Measurements from ENCODE around the gene TWF2. TPM values are rescaled to one million over a fixed set of nuclear protein-coding genes. Genes with fewer than 3 reads are reported as not detected.
A peak's percentile ranks its signal among the peaks of the same experiment; 100 is the strongest.

The TWF2 gene
- total and polyA plus RNA-seq, 2 of the 4 experiments (the other 2 are of a cell fraction) = 111 to 145 TPM

- peaks cover 24% of the 10 kb centered on the region for H3K9me1 ChIP-seq (ENCODE audit: insufficient read depth, low read length)
- ATAC-seq (ENCODE audit: low read depth) (no peak), DNase-seq (no peak)
- POLR2A ChIA-PET (ENCODE audit: unreplicated experiment) = no interaction called here
- no peak overlapping the region for H3K18ac ChIP-seq (ENCODE audit: low read depth, low read length)
- no peak for TF ChIP-seq NFE2L2 (IDR thresholded peaks at IDR 0.05; ENCODE audit: low read depth, low read length)
- TF ChIP-seq RFX5 (IDR thresholded peaks at IDR 0.05; ENCODE audit: low read depth, low read length) = no peak
- TF ChIP-seq USF2 (IDR thresholded peaks at IDR 0.05; ENCODE audit: low read depth, low read length) = no peak
- TF ChIP-seq MAFK (IDR thresholded peaks at IDR 0.05; ENCODE audit: low read depth, low read length) = no peak
- no peak for TF ChIP-seq BHLHE40 (IDR thresholded peaks at IDR 0.05; ENCODE audit: low read depth, low read length)
- TF ChIP-seq RAD21 (IDR thresholded peaks at IDR 0.05; ENCODE audit: low read length) = no peak
- no peak for TF ChIP-seq MAZ (IDR thresholded peaks at IDR 0.05; ENCODE audit: borderline replicate concordance, low read depth, low read length)
- no peak for TF ChIP-seq MXI1 (IDR thresholded peaks at IDR 0.05; ENCODE audit: borderline replicate concordance, low read depth, low read length)
- no peak for TF ChIP-seq ELK1 (IDR thresholded peaks at IDR 0.05; ENCODE audit: borderline replicate concordance, low read depth, low read length)
- TF ChIP-seq POLR2A (IDR thresholded peaks at IDR 0.05; ENCODE audit: low read depth, low read length) = no peak
- TF ChIP-seq SMC3 (IDR thresholded peaks at IDR 0.05; ENCODE audit: low read depth, low read length) = no peak
- TF ChIP-seq CHD1 (IDR thresholded peaks at IDR 0.05; ENCODE audit: low read depth, low read length) = no peak
- no peak for TF ChIP-seq FOS (IDR thresholded peaks at IDR 0.05; ENCODE audit: low read depth, low read length)
- no peak for TF ChIP-seq CEBPB (IDR thresholded peaks at IDR 0.05; ENCODE audit: low read depth, low read length)
- TF ChIP-seq RCOR1 (IDR thresholded peaks at IDR 0.05; ENCODE audit: insufficient replicate concordance, low read length) = no peak
- peaks cover 33% of the 10 kb centered on the region for H3K4me1 ChIP-seq (ENCODE audit: control insufficient read depth, insufficient read depth, low read length)
- H3K27ac ChIP-seq (ENCODE audit: insufficient read depth, low read length) = no peak overlapping the region
- BruUV-seq (replicated peaks) = no TSS peak
- no peak overlapping the region for H3K4me3 ChIP-seq (ENCODE audit: insufficient read depth, low read depth, low read length)
- intact Hi-C loops (cut with micrococcal nuclease) = no loop called here
- H2BK120ac ChIP-seq (ENCODE audit: low read depth, low read length) = no peak overlapping the region
- H3K9me3 ChIP-seq (ENCODE audit: control insufficient read depth, insufficient read depth, low read length) = no peaks in the 10 kb centered on the region
- in situ Hi-C loops (cut with MboI; ENCODE audit: low sequenced_read_pairs) = no loop called here
- dilution Hi-C loops (cut with HindIII; ENCODE audit: low sequenced_read_pairs, unreplicated experiment) = no loop called here
- no peak overlapping the region for H4K5ac ChIP-seq (ENCODE audit: low read depth, low read length)
- H4K8ac ChIP-seq (ENCODE audit: low read depth in 2 of 2, low read length in 2 of 2) = no peak overlapping the region
- no peak overlapping the region for H2BK20ac ChIP-seq (ENCODE audit: low read depth, low read length)
- no peak overlapping the region for H2AFZ ChIP-seq (replicated peaks; ENCODE audit: low read length, poor library complexity)
- no peaks in the 10 kb centered on the region for H4K20me1 ChIP-seq (ENCODE audit: insufficient read depth, low read length)
- no peak overlapping the region for H2BK5ac ChIP-seq (ENCODE audit: low read depth, low read length, poor library complexity, severe bottlenecking)
- H2AK5ac ChIP-seq (ENCODE audit: low read depth, low read length) = 0 out of 2 replicates have a peak overlapping the region, but pooled peaks have one; percentile 9
- peaks cover 0 to 3% of the 10 kb centered on the region in 2 experiments; a peak in 1 of 4 replicates for H3K79me1 ChIP-seq (ENCODE audit: low read depth in 1 of 2, low read length in 2 of 2)
- no peak overlapping the region for H4K91ac ChIP-seq (ENCODE audit: insufficient read depth, low read depth, low read length)
- no peak overlapping the region for H2AK9ac ChIP-seq (replicated peaks; ENCODE audit: low read depth, low read length, poor library complexity)
- no peak overlapping the region for H3K23ac ChIP-seq (ENCODE audit: low read depth, low read length)
- H3K56ac ChIP-seq (ENCODE audit: extremely low read depth, insufficient read depth, low read length) = no peak overlapping the region
- no peak overlapping the region for H3K9ac ChIP-seq (ENCODE audit: low read depth, low read length)
- no peak overlapping the region; the same call in 2 of the 3 replicates for H2BK15ac ChIP-seq (ENCODE audit: low read depth, low read length)
- no peaks in the 10 kb centered on the region for H3K36me3 ChIP-seq (ENCODE audit: control insufficient read depth, insufficient read depth, low read length)
- CTCF ChIA-PET = no interaction called here
- no peak overlapping the region for H3K4me2 ChIP-seq (ENCODE audit: low read depth, low read length)
- no peak overlapping the region; the same call in 1 of the 2 replicates for H3K4ac ChIP-seq (ENCODE audit: low read depth, low read length)
- 80% methylated on average over 1 of the region's 4 CpGs; no CpG with 5 or more reads in 1 of the 2 experiments for WGBS, 2 experiments (ENCODE audit: extremely low coverage in 2 of 2, insufficient read length in 1 of 2)
- no peaks in the 10 kb centered on the region for H3K27me3 ChIP-seq (ENCODE audit: control insufficient read depth, insufficient read depth, low read length)
- H3K14ac ChIP-seq (replicated peaks; ENCODE audit: low read depth, low read length) = no peak overlapping the region
Observed at GRCh38 chr3:52191663-52192062, 47.3 kb downstream of the TWF2 start.
